ENCODE data around the gene UBE2L6. TPM values are rescaled to one million over a fixed set of nuclear protein-coding genes. Genes with fewer than 3 reads are reported as not detected.

The UBE2L6 gene
- 53.5 TPM for total RNA-seq

- intact Hi-C loops (cut with DNase I): loop anchor here (5.0 kb wide), 1 partner anchor 70 kb away; no protein-coding TSS in a partner anchor
- peak; percentile 85 for ATAC-seq
- peak; percentile 79 for DNase-seq (ENCODE audit: low spot score)
Measured at GRCh38 chr11:57567515-57568329, at the start of gene UBE2L6. UBE2L6 (minus strand) TSS chr11:57567672; CDS start chr11:57567611, 61 bp downstream.

GRCh38 chr11:57616595-57616994 is 49.1 kb upstream of the UBE2L6 start:
- intact Hi-C loops (cut with DNase I): no loop called here
- ATAC-seq (no peak), DNase-seq (ENCODE audit: low spot score) (no peak)

GRCh38 chr11:57615308-57615707 is 47.8 kb upstream of the UBE2L6 start:
- no peak for DNase-seq (ENCODE audit: low spot score)
- intact Hi-C loops (cut with DNase I): no loop called here
- no peak for ATAC-seq

GRCh38 chr11:57614234-57614772 is 46.8 kb upstream of the UBE2L6 start:
- intact Hi-C loops (cut with DNase I): no loop called here
- peak; percentile 10 for ATAC-seq
- DNase-seq (ENCODE audit: low spot score): no peak

- no peak for DNase-seq (ENCODE audit: low spot score)
- intact Hi-C loops (cut with DNase I): no loop called here
Measured at GRCh38 chr11:57610170-57610569, 42.7 kb upstream of the UBE2L6 start.

GRCh38 chr11:57605028-57605420 is 37.6 kb upstream of the UBE2L6 start:
- intact Hi-C loops (cut with DNase I): no loop called here
- no peak for ATAC-seq
- DNase-seq (ENCODE audit: low spot score): no peak

More at GRCh38 chr11:57610170-57610569, 42.7 kb upstream of the UBE2L6 start:
- no peak for ATAC-seq

GRCh38 chr11:57604296-57605027 is 37.0 kb upstream of the UBE2L6 start:
- intact Hi-C loops (cut with DNase I): no loop called here
- ATAC-seq (no peak), DNase-seq (ENCODE audit: low spot score) (no peak)

GRCh38 chr11:57601297-57601696 is 33.8 kb upstream of the UBE2L6 start:
- DNase-seq (ENCODE audit: low spot score) (no peak), ATAC-seq (no peak)
- intact Hi-C loops (cut with DNase I): no loop called here

- DNase-seq (ENCODE audit: low spot score) (no peak), ATAC-seq (no peak)
- intact Hi-C loops (cut with DNase I): no loop called here
Measured at GRCh38 chr11:57599381-57599780, 31.9 kb upstream of the UBE2L6 start.

- peak; percentile 44 for ATAC-seq
- intact Hi-C loops (cut with DNase I): no loop called here
Measured at GRCh38 chr11:57598831-57599155, 31.3 kb upstream of the UBE2L6 start.

GRCh38 chr11:57597916-57598830 is 30.7 kb upstream of the UBE2L6 start:
- ATAC-seq (peak; percentile 97), DNase-seq (ENCODE audit: low spot score) (peak; percentile 91)
- intact Hi-C loops (cut with DNase I): no loop called here

More at GRCh38 chr11:57598831-57599155, 31.3 kb upstream of the UBE2L6 start:
- peak; percentile 62 for DNase-seq (ENCODE audit: low spot score)

GRCh38 chr11:57597461-57597915 is 30.0 kb upstream of the UBE2L6 start, which contains the start of gene SERPING1:
SERPING1 (plus strand) TSS chr11:57597685; CDS start chr11:57598271, 586 bp downstream.
- peak; percentile 90 for ATAC-seq
- DNase-seq (ENCODE audit: low spot score): peak; percentile 84
- intact Hi-C loops (cut with DNase I): no loop called here

- intact Hi-C loops (cut with DNase I): no loop called here
- ATAC-seq (no peak), DNase-seq (ENCODE audit: low spot score) (no peak)
Measured at GRCh38 chr11:57596266-57596885, 28.9 kb upstream of the UBE2L6 start.

GRCh38 chr11:57588046-57588710 is 20.7 kb upstream of the UBE2L6 start:
- DNase-seq (ENCODE audit: low spot score) (no peak), ATAC-seq (peak; percentile 44)
- intact Hi-C loops (cut with DNase I): no loop called here

- DNase-seq (ENCODE audit: low spot score) (no peak), ATAC-seq (no peak)
- intact Hi-C loops (cut with DNase I): no loop called here
Measured at GRCh38 chr11:57586711-57587245, 19.3 kb upstream of the UBE2L6 start.

- intact Hi-C loops (cut with DNase I): no loop called here
- no peak for ATAC-seq
Measured at GRCh38 chr11:57585301-57585700, 17.8 kb upstream of the UBE2L6 start.

GRCh38 chr11:57584341-57584740 is 16.9 kb upstream of the UBE2L6 start:
- intact Hi-C loops (cut with DNase I): no loop called here
- ATAC-seq: no peak
- no peak for DNase-seq (ENCODE audit: low spot score)

More at GRCh38 chr11:57585301-57585700, 17.8 kb upstream of the UBE2L6 start:
- DNase-seq (ENCODE audit: low spot score): no peak

- no peak for DNase-seq (ENCODE audit: low spot score)
- intact Hi-C loops (cut with DNase I): no loop called here
- ATAC-seq: no peak
Measured at GRCh38 chr11:57574061-57574460, 6.6 kb upstream of the UBE2L6 start.
